CD4-positive, alpha-beta T cell treated with Interleukin-12 subunit alpha and Interleukin-12 subunit beta, for 1 hour (primary cell): ENCODE results near the gene SPRR1A.

Experiments
- DNase-seq: peaks from one replicate; pipeline ENCODE4 v3.0.0-alpha.2; 2020

Gene SPRR1A

GRCh38 chr1:152983743-152984142 lies at the start of gene SPRR1A:
Gene SPRR1A, plus strand, starts transcription at chr1:152984081. Its CDS starts 1,150 bp downstream, at chr1:152985231.
- no peak for DNase-seq

GRCh38 chr1:152940614-152941013 lies 43.3 kb upstream of the SPRR1A start:
- no peak for DNase-seq

GRCh38 chr1:152941037-152941711 lies 42.7 kb upstream of the SPRR1A start:
- no peak for DNase-seq

- no peak for DNase-seq
Measured at GRCh38 chr1:152942161-152942560, 41.7 kb upstream of the SPRR1A start.

GRCh38 chr1:152946248-152946647 lies 37.6 kb upstream of the SPRR1A start:
- DNase-seq, result no peak

GRCh38 chr1:152946651-152947256 lies 37.1 kb upstream of the SPRR1A start, which contains the start of gene SPRR5:
Gene SPRR5, plus strand, starts transcription at chr1:152947206. Its CDS starts 1,349 bp downstream, at chr1:152948555.
- no peak for DNase-seq

- no peak for DNase-seq
Measured at GRCh38 chr1:152951711-152952110, 32.2 kb upstream of the SPRR1A start.

- DNase-seq, result no peak
Measured at GRCh38 chr1:152953761-152954160, 30.1 kb upstream of the SPRR1A start.

GRCh38 chr1:152954436-152954835 lies 29.4 kb upstream of the SPRR1A start:
- no peak for DNase-seq

GRCh38 chr1:152957561-152957960 lies 26.3 kb upstream of the SPRR1A start:
- no peak for DNase-seq

GRCh38 chr1:152959273-152959672 lies 24.6 kb upstream of the SPRR1A start:
- DNase-seq, result no peak

- DNase-seq, result no peak
Measured at GRCh38 chr1:152959801-152960451, 24.0 kb upstream of the SPRR1A start.

GRCh38 chr1:152960452-152961044 lies 23.3 kb upstream of the SPRR1A start:
- no peak for DNase-seq

GRCh38 chr1:152961226-152961891 lies 22.5 kb upstream of the SPRR1A start:
- DNase-seq, result no peak

GRCh38 chr1:152962876-152963415 lies 20.9 kb upstream of the SPRR1A start:
- DNase-seq, result no peak

- DNase-seq, result no peak
Measured at GRCh38 chr1:152964536-152964935, 19.3 kb upstream of the SPRR1A start.

GRCh38 chr1:152965853-152966252 lies 18.0 kb upstream of the SPRR1A start:
- no peak for DNase-seq

GRCh38 chr1:152967201-152967600 lies 16.7 kb upstream of the SPRR1A start:
- DNase-seq, result no peak

GRCh38 chr1:152968248-152968647 lies 15.6 kb upstream of the SPRR1A start:
- no peak for DNase-seq

GRCh38 chr1:152969036-152969435 lies 14.8 kb upstream of the SPRR1A start:
- DNase-seq, result no peak

GRCh38 chr1:152970495-152970894 lies 13.4 kb upstream of the SPRR1A start, which contains the start of gene SPRR4:
Gene SPRR4, plus strand, starts transcription at chr1:152970648. Its CDS starts 1,243 bp downstream, at chr1:152971891.
- DNase-seq, result no peak

- DNase-seq, result no peak
Measured at GRCh38 chr1:152972196-152972886, 11.5 kb upstream of the SPRR1A start.
